ENCODE measurements around the gene ZNF536.

The ZNF536 gene

GRCh38 chr19:30551271-30551670, 179.1 kb downstream of the ZNF536 start:
- no peak overlapping the region for H3K4me3 Mint-ChIP-seq
- H3K27ac Mint-ChIP-seq: no peak overlapping the region
- no peaks in the 10 kb centered on the region for H3K9me3 Mint-ChIP-seq
- peaks cover 3% of the 10 kb centered on the region for H3K27me3 Mint-ChIP-seq
- H3K4me1 Mint-ChIP-seq (ENCODE audit: low read depth): no peaks in the 10 kb centered on the region
- no peaks in the 10 kb centered on the region for H3K36me3 Mint-ChIP-seq (ENCODE audit: low read depth)
- no peak for DNase-seq

GRCh38 chr19:30552593-30552992, 180.4 kb downstream of the ZNF536 start:
- no peak overlapping the region for H3K27ac Mint-ChIP-seq
- no peaks in the 10 kb centered on the region for H3K9me3 Mint-ChIP-seq
- H3K36me3 Mint-ChIP-seq (ENCODE audit: low read depth): no peaks in the 10 kb centered on the region
- DNase-seq: no peak
- no peak overlapping the region for H3K4me3 Mint-ChIP-seq
- H3K27me3 Mint-ChIP-seq: peaks cover 3% of the 10 kb centered on the region
- H3K4me1 Mint-ChIP-seq (ENCODE audit: low read depth): no peaks in the 10 kb centered on the region

GRCh38 chr19:30555075-30555790, 183.0 kb downstream of the ZNF536 start:
- H3K9me3 Mint-ChIP-seq: no peaks in the 10 kb centered on the region
- H3K4me3 Mint-ChIP-seq: no peak overlapping the region
- H3K36me3 Mint-ChIP-seq (ENCODE audit: low read depth): no peaks in the 10 kb centered on the region
- no peak overlapping the region for H3K27ac Mint-ChIP-seq
- DNase-seq: no peak
- peaks cover 6% of the 10 kb centered on the region for H3K27me3 Mint-ChIP-seq
- H3K4me1 Mint-ChIP-seq (ENCODE audit: low read depth): no peaks in the 10 kb centered on the region

GRCh38 chr19:30555791-30556110, 183.6 kb downstream of the ZNF536 start:
- no peak overlapping the region for H3K27ac Mint-ChIP-seq
- no peaks in the 10 kb centered on the region for H3K9me3 Mint-ChIP-seq
- DNase-seq: no peak
- H3K27me3 Mint-ChIP-seq: peaks cover 6% of the 10 kb centered on the region
- no peaks in the 10 kb centered on the region for H3K36me3 Mint-ChIP-seq (ENCODE audit: low read depth)
- no peaks in the 10 kb centered on the region for H3K4me1 Mint-ChIP-seq (ENCODE audit: low read depth)
- H3K4me3 Mint-ChIP-seq: no peak overlapping the region

- H3K4me3 Mint-ChIP-seq: no peak overlapping the region
- DNase-seq: no peak
- peaks cover 6% of the 10 kb centered on the region for H3K27me3 Mint-ChIP-seq
- H3K9me3 Mint-ChIP-seq: no peaks in the 10 kb centered on the region
- no peaks in the 10 kb centered on the region for H3K4me1 Mint-ChIP-seq (ENCODE audit: low read depth)
- no peak overlapping the region for H3K27ac Mint-ChIP-seq
- no peaks in the 10 kb centered on the region for H3K36me3 Mint-ChIP-seq (ENCODE audit: low read depth)
These were observed 184.1 kb downstream of the ZNF536 start for GRCh38 chr19:30556230-30556711.

- no peaks in the 10 kb centered on the region for H3K4me1 Mint-ChIP-seq (ENCODE audit: low read depth)
- H3K9me3 Mint-ChIP-seq: no peaks in the 10 kb centered on the region
- H3K36me3 Mint-ChIP-seq (ENCODE audit: low read depth): no peaks in the 10 kb centered on the region
- H3K27ac Mint-ChIP-seq: no peak overlapping the region
- DNase-seq: no peak
- H3K27me3 Mint-ChIP-seq: peaks cover 6% of the 10 kb centered on the region
- no peak overlapping the region for H3K4me3 Mint-ChIP-seq
These were observed 185.0 kb downstream of the ZNF536 start for GRCh38 chr19:30557212-30557611.

GRCh38 chr19:30557927-30558557, 185.9 kb downstream of the ZNF536 start:
- no peaks in the 10 kb centered on the region for H3K4me1 Mint-ChIP-seq (ENCODE audit: low read depth)
- DNase-seq: no peak
- H3K9me3 Mint-ChIP-seq: no peaks in the 10 kb centered on the region
- H3K36me3 Mint-ChIP-seq (ENCODE audit: low read depth): no peaks in the 10 kb centered on the region
- peaks cover 6% of the 10 kb centered on the region for H3K27me3 Mint-ChIP-seq
- no peak overlapping the region for H3K27ac Mint-ChIP-seq
- no peak overlapping the region for H3K4me3 Mint-ChIP-seq

GRCh38 chr19:30558793-30559192, 186.6 kb downstream of the ZNF536 start:
- H3K27ac Mint-ChIP-seq: no peak overlapping the region
- H3K9me3 Mint-ChIP-seq: no peaks in the 10 kb centered on the region
- no peaks in the 10 kb centered on the region for H3K36me3 Mint-ChIP-seq (ENCODE audit: low read depth)
- no peaks in the 10 kb centered on the region for H3K4me1 Mint-ChIP-seq (ENCODE audit: low read depth)
- H3K27me3 Mint-ChIP-seq: peaks cover 6% of the 10 kb centered on the region
- DNase-seq: no peak
- no peak overlapping the region for H3K4me3 Mint-ChIP-seq

GRCh38 chr19:30559446-30559845, 187.3 kb downstream of the ZNF536 start:
- Mint-ChIP-seq H3K4me1 (ENCODE audit: low read depth) (no peaks in the 10 kb centered on the region), H3K27ac (no peak overlapping the region), H3K4me3 (no peak overlapping the region), H3K9me3 (no peaks in the 10 kb centered on the region), H3K36me3 (ENCODE audit: low read depth) (no peaks in the 10 kb centered on the region), H3K27me3 (peaks cover 6% of the 10 kb centered on the region)
- DNase-seq: no peak

- H3K27ac Mint-ChIP-seq: no peak overlapping the region
- H3K4me3 Mint-ChIP-seq: no peak overlapping the region
- peaks cover 3% of the 10 kb centered on the region for H3K27me3 Mint-ChIP-seq
- no peaks in the 10 kb centered on the region for H3K4me1 Mint-ChIP-seq (ENCODE audit: low read depth)
- no peaks in the 10 kb centered on the region for H3K36me3 Mint-ChIP-seq (ENCODE audit: low read depth)
- DNase-seq: no peak
- H3K9me3 Mint-ChIP-seq: no peaks in the 10 kb centered on the region
These were observed 190.8 kb downstream of the ZNF536 start for GRCh38 chr19:30562981-30563380.

GRCh38 chr19:30563691-30564090, 191.5 kb downstream of the ZNF536 start:
- no peak for DNase-seq
- no peak overlapping the region for H3K4me3 Mint-ChIP-seq
- no peak overlapping the region for H3K27ac Mint-ChIP-seq
- peaks cover 3% of the 10 kb centered on the region for H3K27me3 Mint-ChIP-seq
- H3K36me3 Mint-ChIP-seq (ENCODE audit: low read depth): no peaks in the 10 kb centered on the region
- no peaks in the 10 kb centered on the region for H3K4me1 Mint-ChIP-seq (ENCODE audit: low read depth)
- no peaks in the 10 kb centered on the region for H3K9me3 Mint-ChIP-seq

GRCh38 chr19:30564551-30565011, 192.4 kb downstream of the ZNF536 start:
- DNase-seq: no peak
- H3K9me3 Mint-ChIP-seq: no peaks in the 10 kb centered on the region
- peaks cover 3% of the 10 kb centered on the region for H3K27me3 Mint-ChIP-seq
- no peak overlapping the region for H3K27ac Mint-ChIP-seq
- no peak overlapping the region for H3K4me3 Mint-ChIP-seq
- H3K36me3 Mint-ChIP-seq (ENCODE audit: low read depth): no peaks in the 10 kb centered on the region
- H3K4me1 Mint-ChIP-seq (ENCODE audit: low read depth): no peaks in the 10 kb centered on the region

GRCh38 chr19:30565636-30566035, 193.5 kb downstream of the ZNF536 start:
- Mint-ChIP-seq H3K9me3 (no peaks in the 10 kb centered on the region), H3K27me3 (no peaks in the 10 kb centered on the region), H3K4me1 (ENCODE audit: low read depth) (no peaks in the 10 kb centered on the region), H3K36me3 (ENCODE audit: low read depth) (no peaks in the 10 kb centered on the region), H3K4me3 (no peak overlapping the region), H3K27ac (no peak overlapping the region)
- DNase-seq: no peak

- Mint-ChIP-seq H3K4me3 (no peak overlapping the region), H3K9me3 (no peaks in the 10 kb centered on the region), H3K27me3 (no peaks in the 10 kb centered on the region), H3K27ac (no peak overlapping the region), H3K36me3 (ENCODE audit: low read depth) (no peaks in the 10 kb centered on the region), H3K4me1 (ENCODE audit: low read depth) (no peaks in the 10 kb centered on the region)
- no peak for DNase-seq
These were observed 194.7 kb downstream of the ZNF536 start for GRCh38 chr19:30566681-30567420.

All from activated T-cell treated with anti-CD3 and anti-CD28 coated beads, Interleukin-2, amount 50 U/mL, for 24 hours (primary cell).